Ovary (tissue), 3 donors: ENCODE data around the gene ISG20.
"Not testable (repeated sequence)": the region's sequence is repeated elsewhere in the genome, so short reads cannot be mapped to it uniquely, and the experiment has no call there.

Experiments used
- EP300 ChIP-seq: sonication (generic); formaldehyde crosslinking; IDR thresholded peaks from one replicate; pipeline ENCODE4 v1.6.1; 2017; ENCODE audit warnings: antibody characterized with exemption
- TF ChIP-seq, protein P1 (sequence below), 3 donors: fragments of 450-650 bp in 2 of 3; fragments of 200-600 bp in 1 of 3; IDR thresholded peaks; one replicate each; pipeline versions ENCODE4 v1.5.1 to v1.8.0; 2016 to 2022; ENCODE audit warnings: antibody characterized with exemption in 3 of 3, mild to moderate bottlenecking in 1 of 3
- donor health status: DM: no; HTN: no; CAD: no.

DNA sequence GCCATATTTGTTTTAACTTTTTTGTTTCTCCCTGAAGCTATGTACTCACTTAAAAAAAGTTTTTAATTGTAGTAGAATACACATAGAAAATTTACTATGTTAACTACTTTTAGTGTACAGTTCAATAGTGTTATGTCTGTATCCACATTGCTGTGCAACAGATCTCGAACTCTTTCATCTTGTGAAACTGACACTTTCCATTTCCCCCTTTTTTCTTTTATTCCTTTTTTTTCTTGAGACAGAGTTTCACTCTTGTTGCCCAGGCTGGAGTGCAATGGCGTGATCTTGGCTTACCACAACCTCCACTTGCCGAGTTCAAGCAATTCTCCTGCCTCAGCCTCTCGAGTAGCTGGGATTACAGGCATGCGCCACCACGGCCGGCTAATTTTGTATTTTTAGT lies 6.0 kb upstream of the ISG20 start:
- TF ChIP-seq, protein P1, sequence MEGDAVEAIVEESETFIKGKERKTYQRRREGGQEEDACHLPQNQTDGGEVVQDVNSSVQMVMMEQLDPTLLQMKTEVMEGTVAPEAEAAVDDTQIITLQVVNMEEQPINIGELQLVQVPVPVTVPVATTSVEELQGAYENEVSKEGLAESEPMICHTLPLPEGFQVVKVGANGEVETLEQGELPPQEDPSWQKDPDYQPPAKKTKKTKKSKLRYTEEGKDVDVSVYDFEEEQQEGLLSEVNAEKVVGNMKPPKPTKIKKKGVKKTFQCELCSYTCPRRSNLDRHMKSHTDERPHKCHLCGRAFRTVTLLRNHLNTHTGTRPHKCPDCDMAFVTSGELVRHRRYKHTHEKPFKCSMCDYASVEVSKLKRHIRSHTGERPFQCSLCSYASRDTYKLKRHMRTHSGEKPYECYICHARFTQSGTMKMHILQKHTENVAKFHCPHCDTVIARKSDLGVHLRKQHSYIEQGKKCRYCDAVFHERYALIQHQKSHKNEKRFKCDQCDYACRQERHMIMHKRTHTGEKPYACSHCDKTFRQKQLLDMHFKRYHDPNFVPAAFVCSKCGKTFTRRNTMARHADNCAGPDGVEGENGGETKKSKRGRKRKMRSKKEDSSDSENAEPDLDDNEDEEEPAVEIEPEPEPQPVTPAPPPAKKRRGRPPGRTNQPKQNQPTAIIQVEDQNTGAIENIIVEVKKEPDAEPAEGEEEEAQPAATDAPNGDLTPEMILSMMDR (IDR thresholded peaks at IDR 0.05), result not testable (repeated sequence)
- not testable (repeated sequence) for TF ChIP-seq EP300
